OCI-LY7 (cell line): ENCODE results near the gene PIGW. TPM values are rescaled to one million over a fixed set of nuclear protein-coding genes. Genes with fewer than 3 reads are reported as not detected.

Experiments
- BruUV-seq: library from RNA; stranded (reverse); fragments of 400-500 nt; replicated peaks from 2 replicates; lab custom pipeline; 2021; lab: Mats Ljungman, UMichigan
- CTCF ChIA-PET: fragments of 300-600 bp; sonication (Branson Sonifier 250); formaldehyde crosslinking; loops from one replicate; lab custom pipeline; 2022; ENCODE audit warnings: antibody characterized with exemption; ENCODE audit not compliant: unreplicated experiment; lab: Charles Lee
- POLR2A ChIA-PET: fragments of 300-600 bp; sonication (Branson Sonifier 250); formaldehyde crosslinking; loops from one replicate; lab custom pipeline; 2022; ENCODE audit warnings: antibody characterized with exemption; lab: Charles Lee
- DNase-seq: peaks from one replicate; pipeline ENCODE4 v3.0.0-alpha.2; 2015; ENCODE audit warnings: low spot score
- H2AFZ ChIP-seq: fragments of 200-600 bp; sonication (generic), shearing (Covaris generic); 2 replicates; pipeline ENCODE4 v1.6.1; 2014; ENCODE audit warnings: mild to moderate bottlenecking, antibody characterized with exemption, low read length, moderate library complexity
- H3K27ac ChIP-seq: fragments of 200-600 bp; sonication (generic); 2 replicates; pipeline ENCODE4 v1.5.1; 2014; ENCODE audit warnings: mixed run types, low read depth, mild to moderate bottlenecking, moderate library complexity, low read length, inconsistent platforms; ENCODE audit not compliant: poor library complexity, severe bottlenecking
- H3K36me3 ChIP-seq: fragments of 200-600 bp; sonication (generic); 2 replicates; pipeline ENCODE4 v1.6.1; 2014; ENCODE audit warnings: mild to moderate bottlenecking, antibody characterized with exemption, low read length, moderate library complexity, mixed read lengths; ENCODE audit not compliant: insufficient read depth
- H3K4me1 ChIP-seq: fragments of 200-600 bp; sonication (generic); 2 replicates; pipeline ENCODE4 v1.5.1; 2014; ENCODE audit warnings: mild to moderate bottlenecking, low read length; ENCODE audit not compliant: insufficient read depth, poor library complexity, severe bottlenecking
- H3K4me2 ChIP-seq: fragments of 200-600 bp; sonication (generic); 2 replicates; pipeline ENCODE4 v1.6.1; 2014; ENCODE audit warnings: mild to moderate bottlenecking, low read length
- H3K4me3 ChIP-seq: fragments of 200-600 bp; sonication (generic); 2 replicates; pipeline ENCODE4 v1.5.1; 2014; ENCODE audit warnings: mild to moderate bottlenecking, low read depth, low read length; ENCODE audit not compliant: poor library complexity, severe bottlenecking
- H3K79me2 ChIP-seq: fragments of 200-600 bp; sonication (generic); 2 replicates; pipeline ENCODE4 v1.6.1; 2016; ENCODE audit warnings: low read depth, mild to moderate bottlenecking, low read length, moderate library complexity, mixed read lengths; ENCODE audit not compliant: insufficient read depth
- H3K9me2 ChIP-seq: fragments of 200-600 bp; sonication (generic); 2 replicates; pipeline ENCODE4 v1.6.1; 2016; ENCODE audit warnings: mild to moderate bottlenecking, low read length, mixed read lengths; ENCODE audit not compliant: insufficient read depth
- H3K9me3 ChIP-seq: fragments of 200-600 bp; sonication (generic); 2 replicates; pipeline ENCODE4 v1.6.1; 2014; ENCODE audit warnings: mild to moderate bottlenecking, mixed run types, low read length, mixed read lengths
- H4K20me1 ChIP-seq: fragments of 200-600 bp; sonication (generic); 2 replicates; pipeline ENCODE4 v1.6.1; 2014; ENCODE audit warnings: mild to moderate bottlenecking, antibody characterized with exemption, low read length, moderate library complexity, mixed read lengths; ENCODE audit not compliant: insufficient read depth
- EZH2phosphoT487 ChIP-seq: fragments of 200-600 bp; sonication (generic); IDR thresholded peaks from 2 replicates; pipeline ENCODE4 v1.6.1; 2018; ENCODE audit warnings: low read depth, borderline replicate concordance, mild to moderate bottlenecking, mixed run types, antibody characterized with exemption, low read length, moderate library complexity, mixed read lengths
- intact Hi-C: fragments of 100-400 bp; cut with micrococcal nuclease; formaldehyde crosslinking; loops from one replicate; pipeline ENCODE4 v1.10.0; 2022; ENCODE audit not compliant: unreplicated experiment
- total RNA-seq, 2 experiments: library from RNA; depleted of rRNA in 1 of 2; stranded (reverse); fragments of >200 nt in 1 of 2; shearing (Covaris generic) in 1 of 2; gene quantifications; 2 replicates each; pipeline ENCODE4 v1.2.3, GENCODE V29; 2014 to 2022
- TF ChIP-seq, protein P1 (sequence below): fragments of 200-600 bp; sonication (generic); conservative IDR thresholded peaks from 2 replicates; pipeline ENCODE4 v1.5.1; 2014; ENCODE audit warnings: mild to moderate bottlenecking, antibody characterized with exemption, low read length, moderate library complexity, mixed read lengths

Gene PIGW
- total RNA-seq, 2 experiments from 2014 or later, result 5.6 to 17.3 TPM

DNA sequence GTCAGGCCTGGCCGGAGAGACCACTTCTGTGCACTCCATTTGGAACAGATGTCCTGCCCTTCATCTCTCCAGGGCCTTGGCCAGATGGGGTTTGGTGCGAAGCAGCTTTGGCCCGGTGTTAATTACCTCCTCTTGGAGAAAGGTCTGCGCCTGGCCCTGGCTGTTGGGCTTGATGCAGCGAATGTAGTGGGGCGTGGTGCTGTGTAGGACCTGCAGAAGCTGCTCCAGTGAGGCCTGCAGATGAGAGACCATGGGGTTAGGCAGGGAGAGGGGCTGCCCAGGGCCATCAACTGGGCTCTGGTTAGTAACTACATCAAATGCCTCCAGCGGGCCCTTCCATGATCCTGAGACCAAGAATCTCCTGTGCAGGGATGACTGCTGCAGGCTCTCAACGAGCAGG, 29.6 kb upstream of the PIGW start:
- Histone ChIP-seq H3K36me3 (peaks cover 97% of the 10 kb centered on the region), H3K4me2 (no peak overlapping the region), H3K9me2 (no peaks in the 10 kb centered on the region), H3K9me3 (no peaks in the 10 kb centered on the region), H2AFZ (no peak overlapping the region), H3K27ac (no peak overlapping the region), H3K4me3 (no peak overlapping the region), H3K79me2 (no peaks in the 10 kb centered on the region), H4K20me1 (no peaks in the 10 kb centered on the region), H3K4me1 (no peaks in the 10 kb centered on the region)
- DNase-seq, result no peak
- no TSS peak for BruUV-seq
- ChIA-PET POLR2A (no interaction called here), CTCF (no interaction called here)
- no peak for TF ChIP-seq EZH2phosphoT487
- TF ChIP-seq, protein P1, sequence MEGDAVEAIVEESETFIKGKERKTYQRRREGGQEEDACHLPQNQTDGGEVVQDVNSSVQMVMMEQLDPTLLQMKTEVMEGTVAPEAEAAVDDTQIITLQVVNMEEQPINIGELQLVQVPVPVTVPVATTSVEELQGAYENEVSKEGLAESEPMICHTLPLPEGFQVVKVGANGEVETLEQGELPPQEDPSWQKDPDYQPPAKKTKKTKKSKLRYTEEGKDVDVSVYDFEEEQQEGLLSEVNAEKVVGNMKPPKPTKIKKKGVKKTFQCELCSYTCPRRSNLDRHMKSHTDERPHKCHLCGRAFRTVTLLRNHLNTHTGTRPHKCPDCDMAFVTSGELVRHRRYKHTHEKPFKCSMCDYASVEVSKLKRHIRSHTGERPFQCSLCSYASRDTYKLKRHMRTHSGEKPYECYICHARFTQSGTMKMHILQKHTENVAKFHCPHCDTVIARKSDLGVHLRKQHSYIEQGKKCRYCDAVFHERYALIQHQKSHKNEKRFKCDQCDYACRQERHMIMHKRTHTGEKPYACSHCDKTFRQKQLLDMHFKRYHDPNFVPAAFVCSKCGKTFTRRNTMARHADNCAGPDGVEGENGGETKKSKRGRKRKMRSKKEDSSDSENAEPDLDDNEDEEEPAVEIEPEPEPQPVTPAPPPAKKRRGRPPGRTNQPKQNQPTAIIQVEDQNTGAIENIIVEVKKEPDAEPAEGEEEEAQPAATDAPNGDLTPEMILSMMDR, result no peak
- intact Hi-C loops, result no loop called here

DNA sequence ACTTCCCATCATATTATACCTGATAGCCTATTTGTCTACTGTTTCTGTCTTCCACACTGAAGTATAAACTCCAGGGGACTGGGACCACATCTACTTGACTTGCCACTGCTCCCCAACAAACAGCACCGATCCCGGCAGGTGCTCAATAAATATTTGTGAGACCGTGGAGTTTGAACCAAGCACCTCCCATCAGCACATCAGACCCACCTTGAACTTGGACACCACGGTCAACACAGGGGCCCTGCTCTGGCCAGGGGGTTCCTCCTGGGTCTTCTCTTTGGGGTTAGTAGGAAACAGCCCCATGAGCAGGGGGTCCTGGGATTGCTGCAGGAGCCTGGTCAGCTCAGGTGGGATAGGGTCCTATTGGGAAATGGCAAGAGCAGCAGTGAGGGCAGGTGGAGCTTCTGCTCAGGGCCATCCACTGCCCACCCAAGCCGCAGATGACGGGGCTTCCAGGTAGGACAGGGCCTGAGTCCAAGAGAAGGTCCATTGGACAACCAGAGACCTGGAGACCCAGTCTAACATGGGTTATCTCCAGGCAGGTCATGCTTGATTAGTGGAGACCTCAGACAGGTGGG, 28.4 kb upstream of the PIGW start:
- no TSS peak for BruUV-seq
- peaks cover 97% of the 10 kb centered on the region for H3K36me3 ChIP-seq
- ChIA-PET POLR2A (no interaction called here), CTCF (no interaction called here)
- H3K9me3 ChIP-seq, result no peaks in the 10 kb centered on the region
- H3K9me2 ChIP-seq, result no peaks in the 10 kb centered on the region
- TF ChIP-seq, protein P1, result no peak
- no peak for TF ChIP-seq EZH2phosphoT487
- H3K4me3 ChIP-seq, result no peak overlapping the region
- no peak overlapping the region for H2AFZ ChIP-seq
- H3K27ac ChIP-seq, result no peak overlapping the region
- no peak overlapping the region for H3K4me2 ChIP-seq
- DNase-seq, result no peak
- no peaks in the 10 kb centered on the region for H3K79me2 ChIP-seq
- no peaks in the 10 kb centered on the region for H3K4me1 ChIP-seq
- intact Hi-C loops, result no loop called here
- H4K20me1 ChIP-seq, result no peaks in the 10 kb centered on the region

DNA sequence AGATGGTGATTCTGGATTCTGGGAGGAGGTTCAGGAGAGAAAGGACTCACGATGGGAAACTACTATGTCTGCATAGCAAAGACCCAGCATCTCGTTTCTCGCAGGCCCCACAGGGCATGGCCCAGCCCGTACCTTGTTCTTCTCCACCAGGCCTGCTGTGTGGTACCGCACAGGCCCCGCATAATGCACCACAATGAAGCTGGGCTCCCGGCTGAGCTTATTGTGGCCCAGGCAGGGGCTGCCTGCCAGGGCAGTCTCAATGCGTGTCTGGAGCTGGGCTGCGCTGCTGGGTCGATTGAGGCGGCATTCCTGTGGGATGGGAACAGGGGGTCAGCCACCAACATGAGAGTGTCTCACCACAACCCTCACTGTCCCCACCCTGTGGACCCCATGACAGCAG, 28.0 kb upstream of the PIGW start:
- ChIA-PET POLR2A (no interaction called here), CTCF (no interaction called here)
- intact Hi-C loops, result no loop called here
- no peaks in the 10 kb centered on the region for H3K9me2 ChIP-seq
- no peaks in the 10 kb centered on the region for H3K79me2 ChIP-seq
- peaks cover 95% of the 10 kb centered on the region for H3K36me3 ChIP-seq
- no peak for DNase-seq
- H3K4me1 ChIP-seq, result no peaks in the 10 kb centered on the region
- H2AFZ ChIP-seq, result no peak overlapping the region
- TF ChIP-seq EZH2phosphoT487, result no peak
- TF ChIP-seq, protein P1, result no peak
- H3K4me3 ChIP-seq, result no peak overlapping the region
- no peak overlapping the region for H3K4me2 ChIP-seq
- H4K20me1 ChIP-seq, result no peaks in the 10 kb centered on the region
- H3K27ac ChIP-seq, result no peak overlapping the region
- H3K9me3 ChIP-seq, result no peaks in the 10 kb centered on the region
- no TSS peak for BruUV-seq
